A673 (cell line): Measurements from ENCODE around the gene SNRNP70. TPM values are rescaled to one million over a fixed set of nuclear protein-coding genes. Genes with fewer than 3 reads are reported as not detected.
"Not testable (repeated sequence)": the region's sequence is repeated elsewhere in the genome, so short reads cannot be mapped to it uniquely, and the experiment has no call there.

Experiments used
- BruUV-seq: library from RNA; stranded (reverse); fragments of 400-500 nt; replicated peaks from 2 replicates; lab custom pipeline; 2021; lab: Mats Ljungman, UMichigan
- CTCF ChIA-PET: fragments of 300-600 bp; sonication (Branson Sonifier 250); formaldehyde crosslinking; loops from one replicate; lab custom pipeline; 2022; ENCODE audit warnings: antibody characterized with exemption; lab: Charles Lee
- POLR2A ChIA-PET: fragments of 300-600 bp; sonication (Branson Sonifier 250); formaldehyde crosslinking; loops from one replicate; lab custom pipeline; 2022; ENCODE audit warnings: antibody characterized with exemption; ENCODE audit not compliant: low non-redundant PET; lab: Charles Lee
- DNase-seq: peaks from one replicate; pipeline ENCODE4 v3.0.0-alpha.2; 2015; ENCODE audit warnings: low spot score
- H3K27ac ChIP-seq: fragments of 200-600 bp; sonication (generic); 2 replicates; pipeline ENCODE4 v1.5.1; 2016; ENCODE audit warnings: mixed run types, low read depth, mild to moderate bottlenecking, mixed read lengths, antibody characterized with exemption, low read length; ENCODE audit not compliant: poor library complexity, severe bottlenecking
- H3K27me3 ChIP-seq: fragments of 200-600 bp; sonication (generic); replicated peaks from 2 replicates; pipeline ENCODE4 v1.6.1; 2017; ENCODE audit warnings: mixed run types, low read depth, mild to moderate bottlenecking, mixed read lengths, antibody characterized with exemption, low read length; ENCODE audit not compliant: insufficient read depth, poor library complexity
- H3K36me3 ChIP-seq: fragments of 200-600 bp; sonication (generic); 2 replicates; pipeline ENCODE4 v1.6.1; 2016; ENCODE audit warnings: mixed run types, mild to moderate bottlenecking, mixed read lengths, antibody characterized with exemption, low read length; ENCODE audit not compliant: insufficient read depth, poor library complexity, severe bottlenecking
- H3K4me1 ChIP-seq: fragments of 200-600 bp; sonication (generic); 2 replicates; pipeline ENCODE4 v1.6.1; 2017; ENCODE audit warnings: mixed run types, mild to moderate bottlenecking, mixed read lengths, antibody characterized with exemption, low read length; ENCODE audit not compliant: insufficient read depth, poor library complexity, severe bottlenecking
- H3K4me3 ChIP-seq: fragments of 200-600 bp; sonication (generic); 2 replicates; pipeline ENCODE4 v1.5.1; 2016; ENCODE audit warnings: low read depth, mixed run types, mild to moderate bottlenecking, mixed read lengths, low read length; ENCODE audit not compliant: poor library complexity, severe bottlenecking
- H3K9me3 ChIP-seq: fragments of 200-600 bp; sonication (generic); 2 replicates; pipeline ENCODE4 v1.6.1; 2016; ENCODE audit warnings: mixed run types, low read depth, mild to moderate bottlenecking, mixed read lengths, antibody characterized with exemption, low read length; ENCODE audit not compliant: poor library complexity, severe bottlenecking
- CTCF ChIP-seq: fragments of 300-800, 200-600 bp; sonication (generic); conservative IDR thresholded peaks from 2 replicates; pipeline ENCODE4 v1.5.1; 2017; ENCODE audit warnings: low read depth, mild to moderate bottlenecking, antibody characterized with exemption, low read length, moderate library complexity, mixed read lengths
- EZH2 ChIP-seq: fragments of 200-600 bp; sonication (generic); IDR thresholded peaks from 2 replicates; pipeline ENCODE4 v1.6.1; 2017; ENCODE audit warnings: borderline replicate concordance, low read depth, mild to moderate bottlenecking, mixed read lengths, antibody characterized with exemption, low read length; ENCODE audit not compliant: poor library complexity, severe bottlenecking
- intact Hi-C: fragments of 100-400 bp; cut with micrococcal nuclease; formaldehyde crosslinking; loops from one replicate; pipeline ENCODE4 v1.10.0; 2022; ENCODE audit not compliant: unreplicated experiment
- total RNA-seq: library from RNA; stranded (reverse); gene quantifications from 2 replicates; pipeline ENCODE4 v1.2.3, GENCODE V29; 2021

Gene SNRNP70
- total RNA-seq, 1 experiment from 2014 or later, result 295 TPM

GRCh38 chr19:49042177-49042576 lies 43.1 kb upstream of the SNRNP70 start:
- Histone ChIP-seq H3K4me3 (no peak overlapping the region), H3K4me1 (no peaks in the 10 kb centered on the region), H3K9me3 (no peaks in the 10 kb centered on the region), H3K36me3 (no peaks in the 10 kb centered on the region), H3K27ac (no peak overlapping the region), H3K27me3 (no peaks in the 10 kb centered on the region)
- ChIA-PET POLR2A (no interaction called here), CTCF (no interaction called here)
- TF ChIP-seq EZH2, result no peak
- no peak for TF ChIP-seq CTCF
- DNase-seq, result no peak
- no TSS peak for BruUV-seq
- intact Hi-C loops, result no loop called here

GRCh38 chr19:49042666-49043065 lies 42.6 kb upstream of the SNRNP70 start:
- H3K9me3 ChIP-seq, H3K4me1 ChIP-seq, DNase-seq, POLR2A ChIA-PET, CTCF ChIA-PET, intact Hi-C loops, H3K27me3 ChIP-seq, BruUV-seq, H3K27ac ChIP-seq, H3K4me3 ChIP-seq, H3K36me3 ChIP-seq: not testable (repeated sequence)

- POLR2A ChIA-PET, CTCF ChIA-PET, H3K4me1 ChIP-seq, H3K27ac ChIP-seq, H3K4me3 ChIP-seq, H3K36me3 ChIP-seq, DNase-seq, H3K27me3 ChIP-seq, intact Hi-C loops, BruUV-seq, H3K9me3 ChIP-seq: not testable (repeated sequence)
Measured at GRCh38 chr19:49043548-49043947, 41.7 kb upstream of the SNRNP70 start, which contains the start of gene CGB5. CGB5 (plus strand) TSS chr19:49043848; CDS start chr19:49044210, 362 bp downstream.

- DNase-seq, H3K4me1 ChIP-seq, POLR2A ChIA-PET, intact Hi-C loops, H3K36me3 ChIP-seq, H3K4me3 ChIP-seq, H3K9me3 ChIP-seq, CTCF ChIA-PET, H3K27ac ChIP-seq, BruUV-seq, H3K27me3 ChIP-seq: not testable (repeated sequence)
Measured at GRCh38 chr19:49049011-49049410, 36.2 kb upstream of the SNRNP70 start, which contains the start of gene CGB8. CGB8 (minus strand) TSS chr19:49049111; CDS start chr19:49048739, 372 bp downstream.

- H3K27ac ChIP-seq, H3K9me3 ChIP-seq, CTCF ChIA-PET, H3K27me3 ChIP-seq, H3K4me1 ChIP-seq, POLR2A ChIA-PET, DNase-seq, H3K36me3 ChIP-seq, H3K4me3 ChIP-seq, BruUV-seq, intact Hi-C loops: not testable (repeated sequence)
Measured at GRCh38 chr19:49049834-49050233, 35.4 kb upstream of the SNRNP70 start.

- BruUV-seq, intact Hi-C loops, H3K36me3 ChIP-seq, H3K4me1 ChIP-seq, H3K27me3 ChIP-seq, CTCF ChIA-PET, DNase-seq, H3K4me3 ChIP-seq, H3K27ac ChIP-seq, H3K9me3 ChIP-seq, POLR2A ChIA-PET: not testable (repeated sequence)
Measured at GRCh38 chr19:49050376-49051033, 34.7 kb upstream of the SNRNP70 start.
